Stomach (tissue), 4 donors: ENCODE measurements around the gene TCF12.

Source experiments
- CTCF ChIP-seq, 7 experiments: fragments of 450-650 bp in 4 of 7; fragments of 200-600 bp in 3 of 7; sonication (generic) in 3 of 7; IDR thresholded peaks; one replicate each; pipeline ENCODE4 v1.5.1; 2016 to 2019; ENCODE audit warnings: antibody characterized with exemption in 7 of 7, control low read depth in 2 of 7, mild to moderate bottlenecking in 1 of 7
- EP300 ChIP-seq: sonication (generic); formaldehyde crosslinking; IDR thresholded peaks from one replicate; pipeline ENCODE4 v1.6.1; 2017; ENCODE audit warnings: antibody characterized with exemption

DNA sequence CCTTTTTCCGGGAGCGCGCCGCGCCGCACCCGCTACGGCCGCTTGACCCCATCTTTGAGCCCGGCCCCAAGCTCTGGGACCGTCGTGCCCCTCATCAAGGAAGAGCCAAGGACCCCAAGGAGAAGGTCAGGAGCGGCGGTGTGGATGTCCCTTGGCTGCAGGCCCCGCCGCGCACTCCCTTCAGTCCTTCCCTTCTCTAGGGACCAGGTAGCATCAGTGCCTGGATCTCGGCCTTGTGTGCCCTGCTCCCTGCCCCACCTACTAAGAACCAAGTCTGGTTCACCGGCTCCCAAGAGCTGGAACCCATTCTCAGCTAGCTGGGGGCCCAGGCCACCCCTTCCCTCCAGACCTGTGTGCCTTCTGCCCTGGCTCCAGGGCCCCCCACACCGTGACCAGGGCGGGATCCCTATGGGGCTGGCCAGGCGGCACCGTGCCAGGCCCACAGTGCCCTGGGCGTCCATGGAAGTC, 388.5 kb downstream of the TCF12 start:
- TF ChIP-seq CTCF (IDR thresholded peaks at IDR 0.05) (peak in 1 of 7 experiments; percentile 21), EP300 (no peak)
